ENCODE results near the gene RMND1. TPM values are rescaled to one million over a fixed set of nuclear protein-coding genes. Genes with fewer than 3 reads are reported as not detected.
"Not testable (repeated sequence)": the region's sequence is repeated elsewhere in the genome, so short reads cannot be mapped to it uniquely, and the experiment has no call there.

RMND1 gene
- total RNA-seq, 1 donor: 30.7 TPM

- no peak for TF ChIP-seq CTCF (IDR thresholded peaks at IDR 0.05; ENCODE audit: insufficient read depth, low read depth, low read length)
- DNase-seq (ENCODE audit: low read depth): no peak
- H3K4me3 ChIP-seq (ENCODE audit: low read depth, low read length): no peak overlapping the region
Observed at GRCh38 chr6:151357758-151358436, 94.0 kb downstream of the RMND1 start.

DNA sequence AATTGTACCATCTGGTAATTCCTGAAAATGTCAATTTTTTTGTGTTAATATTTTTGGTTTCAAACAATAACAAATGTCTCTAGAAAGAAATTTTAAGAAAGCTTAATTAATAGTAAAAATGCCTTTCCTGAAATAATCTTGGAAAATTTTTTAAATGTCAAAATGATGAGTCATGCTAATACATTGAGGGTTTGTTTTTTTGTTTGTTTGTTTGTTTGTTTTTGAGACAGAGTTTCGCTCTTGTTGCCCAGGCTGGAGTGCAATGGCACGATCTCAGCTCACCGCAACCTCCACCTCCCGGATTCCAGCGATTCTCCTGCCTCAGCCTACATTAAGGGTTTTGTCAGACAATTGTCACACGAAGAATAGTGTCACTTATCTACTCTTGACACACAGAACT lies 94.9 kb downstream of the RMND1 start:
- not testable (repeated sequence) for H3K4me3 ChIP-seq (ENCODE audit: low read depth, low read length)

More for the DNA sequence above, 94.9 kb downstream of the RMND1 start:
- not testable (repeated sequence) for DNase-seq (ENCODE audit: low read depth)

Small RNAs within 50 kb of the gene (small RNA-seq; reads per million reads assigned to genes)
- gene RF00019: not detected

Other genes starting within 250 kb of the RMND1 start
- 99.5 and 123 TPM in 2 replicates for gene AKAP12, start 212.2 kb downstream of the RMND1 start, total RNA-seq
- 8.7 and 10.8 TPM in 2 replicates for gene ZBTB2, start 60.6 kb downstream of the RMND1 start, total RNA-seq
- gene CCDC170, start 41.9 kb upstream of the RMND1 start, total RNA-seq: 1.6 and 3.9 TPM in 2 replicates